Measurements from ENCODE around the gene MYO18A.
A peak's percentile ranks its signal among the peaks of the same experiment; 100 is the strongest.

Gene MYO18A

GRCh38 chr17:29138971-29139691 lies 41.1 kb downstream of the MYO18A start:
- H3K36me3 Mint-ChIP-seq: peaks cover 0 to 13% of the 10 kb centered on the region in 2 donors
- no peaks in the 10 kb centered on the region for H3K9me3 Mint-ChIP-seq
- DNase-seq (no peak), ATAC-seq (replicated peaks) (peak; percentile 29 to 36)
- peak overlapping the region; percentile 96 for H3K27ac Mint-ChIP-seq
- no peaks in the 10 kb centered on the region for H3K27me3 Mint-ChIP-seq
- H3K4me1 Mint-ChIP-seq: peaks cover 48 to 65% of the 10 kb centered on the region in 2 donors
- peak overlapping the region; percentile 90 for H3K4me3 Mint-ChIP-seq

GRCh38 chr17:29138184-29138955 lies 41.8 kb downstream of the MYO18A start:
- Mint-ChIP-seq H3K4me1 (peaks cover 48 to 64% of the 10 kb centered on the region in 2 donors), H3K4me3 (peak overlapping the region; percentile 90), H3K9me3 (no peaks in the 10 kb centered on the region), H3K36me3 (peaks cover 0 to 11% of the 10 kb centered on the region in 2 donors), H3K27me3 (no peaks in the 10 kb centered on the region), H3K27ac (peak overlapping the region; percentile 96)
- ATAC-seq (replicated peaks) (peak; percentile 61 to 63), DNase-seq (no peak)

GRCh38 chr17:29136998-29137730 lies 43.0 kb downstream of the MYO18A start:
- peaks cover 0 to 14% of the 10 kb centered on the region in 2 donors for H3K36me3 Mint-ChIP-seq
- DNase-seq (no peak), ATAC-seq (replicated peaks) (no peak)
- H3K27ac Mint-ChIP-seq: peak overlapping the region; percentile 47
- no peaks in the 10 kb centered on the region for H3K27me3 Mint-ChIP-seq
- no peak overlapping the region for H3K4me3 Mint-ChIP-seq
- H3K4me1 Mint-ChIP-seq: peaks cover 52 to 76% of the 10 kb centered on the region in 2 donors
- H3K9me3 Mint-ChIP-seq: no peaks in the 10 kb centered on the region

GRCh38 chr17:29135464-29135863 lies 44.7 kb downstream of the MYO18A start:
- H3K36me3 Mint-ChIP-seq: peaks cover 2 to 18% of the 10 kb centered on the region in 2 donors
- H3K4me3 Mint-ChIP-seq: no peak overlapping the region
- no peak overlapping the region for H3K27ac Mint-ChIP-seq
- no peaks in the 10 kb centered on the region for H3K27me3 Mint-ChIP-seq
- no peak for DNase-seq
- no peaks in the 10 kb centered on the region for H3K9me3 Mint-ChIP-seq
- ATAC-seq (replicated peaks): no peak
- H3K4me1 Mint-ChIP-seq: peaks cover 50 to 79% of the 10 kb centered on the region in 2 donors

GRCh38 chr17:29133121-29133713 lies 47.0 kb downstream of the MYO18A start:
- H3K27me3 Mint-ChIP-seq: no peaks in the 10 kb centered on the region
- DNase-seq: no peak
- no peaks in the 10 kb centered on the region for H3K9me3 Mint-ChIP-seq
- peaks cover 42 to 70% of the 10 kb centered on the region in 2 donors for H3K4me1 Mint-ChIP-seq
- no peak overlapping the region for H3K4me3 Mint-ChIP-seq
- peak; percentile 60 to 63 for ATAC-seq (replicated peaks)
- peaks cover 7 to 22% of the 10 kb centered on the region in 2 donors for H3K36me3 Mint-ChIP-seq
- H3K27ac Mint-ChIP-seq: peak overlapping the region; percentile 73

- Mint-ChIP-seq H3K9me3 (no peaks in the 10 kb centered on the region), H3K4me3 (no peak overlapping the region), H3K4me1 (peaks cover 33 to 58% of the 10 kb centered on the region in 2 donors), H3K36me3 (peaks cover 8 to 19% of the 10 kb centered on the region in 2 donors), H3K27ac (peak overlapping the region; percentile 82), H3K27me3 (no peaks in the 10 kb centered on the region)
- ATAC-seq (replicated peaks) (no peak), DNase-seq (no peak)
Observed at GRCh38 chr17:29131814-29132682, 48.1 kb downstream of the MYO18A start.

DNA sequence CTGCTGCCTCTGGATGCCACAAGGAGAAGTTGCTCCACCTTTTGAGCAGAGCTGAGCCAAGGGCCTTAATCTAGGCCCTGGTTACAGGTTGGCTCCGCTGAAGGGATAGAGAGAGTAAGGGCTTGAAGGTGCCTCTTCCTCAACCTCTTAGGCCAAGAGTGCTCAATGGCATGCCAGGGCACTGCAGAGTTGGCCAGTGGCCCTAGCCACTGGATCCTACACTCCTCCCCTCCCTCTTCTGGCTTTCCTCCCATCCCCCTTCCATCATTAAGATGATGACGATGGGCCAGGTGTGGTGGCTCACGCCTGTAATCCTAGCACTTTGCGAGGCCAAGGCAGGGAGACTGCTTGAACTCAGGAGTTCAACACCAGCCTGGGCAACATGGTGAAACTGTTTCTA lies 50.5 kb downstream of the MYO18A start:
- Mint-ChIP-seq H3K4me3 (no peak overlapping the region), H3K4me1 (peaks cover 30 to 60% of the 10 kb centered on the region in 2 donors), H3K36me3 (peaks cover 9 to 15% of the 10 kb centered on the region in 2 donors), H3K27me3 (no peaks in the 10 kb centered on the region), H3K9me3 (no peaks in the 10 kb centered on the region), H3K27ac (no peak overlapping the region)
- ATAC-seq (replicated peaks) (no peak), DNase-seq (no peak)

DNA sequence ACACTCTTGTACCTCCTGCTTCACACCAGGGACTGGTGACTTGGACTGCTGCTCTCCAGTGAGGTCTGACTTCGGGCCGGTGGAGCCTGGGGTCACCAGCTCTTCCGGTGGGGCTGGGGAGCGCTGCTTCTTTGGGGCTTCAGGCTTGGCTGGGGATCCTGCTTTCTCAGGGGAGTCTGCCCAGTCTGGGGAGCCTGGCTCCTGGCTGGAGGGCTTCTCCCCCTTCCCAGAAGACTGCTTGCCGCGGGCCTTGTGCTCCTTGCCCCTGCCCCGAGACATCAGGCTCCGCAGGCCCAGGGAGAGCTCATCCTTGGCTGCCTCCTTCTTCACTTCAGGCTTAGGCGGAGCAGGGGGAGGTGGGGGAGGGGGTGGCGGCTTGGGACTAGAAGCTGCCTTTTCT lies 52.4 kb downstream of the MYO18A start:
- ATAC-seq (replicated peaks) (no peak), DNase-seq (no peak)
- H3K27me3 Mint-ChIP-seq: no peaks in the 10 kb centered on the region
- no peak overlapping the region for H3K4me3 Mint-ChIP-seq
- H3K36me3 Mint-ChIP-seq: peaks cover 7 to 12% of the 10 kb centered on the region in 2 donors
- no peak overlapping the region for H3K27ac Mint-ChIP-seq
- no peaks in the 10 kb centered on the region for H3K9me3 Mint-ChIP-seq
- peaks cover 26 to 56% of the 10 kb centered on the region in 2 donors for H3K4me1 Mint-ChIP-seq

DNA sequence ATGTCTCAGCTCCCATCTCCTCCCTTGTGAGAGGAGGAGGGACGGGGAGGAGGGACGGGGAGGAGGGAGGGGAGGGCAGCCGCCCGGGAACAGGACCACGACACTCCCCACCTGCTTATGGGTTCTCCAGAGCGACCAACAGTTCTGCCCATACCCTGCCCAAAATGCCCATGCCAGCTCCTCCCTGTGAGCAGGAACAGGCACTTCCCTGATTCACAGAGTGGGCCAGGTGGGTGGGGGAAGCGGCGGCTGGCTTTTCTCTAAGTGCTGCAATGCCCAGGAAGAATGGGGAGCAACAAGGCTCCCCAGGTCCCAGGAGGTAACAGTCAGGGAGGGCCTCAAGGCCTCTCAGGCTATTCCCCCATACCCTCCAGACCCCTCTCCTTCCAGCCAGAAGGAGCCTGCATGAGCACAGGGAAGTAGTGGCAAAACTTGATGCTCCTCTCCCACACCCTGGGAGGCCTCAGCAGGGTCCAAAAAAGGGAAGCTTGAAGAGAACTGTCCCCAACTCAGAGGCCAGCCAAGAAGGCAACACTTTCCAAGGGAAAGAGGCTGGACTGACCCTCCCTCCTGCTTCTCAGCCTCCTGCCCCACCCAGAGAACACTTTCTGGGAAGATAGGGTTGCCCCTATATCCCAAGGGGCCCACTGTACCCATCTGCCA lies 53.8 kb downstream of the MYO18A start:
- no peak overlapping the region for H3K27ac Mint-ChIP-seq
- peaks cover 11 to 19% of the 10 kb centered on the region in 2 donors for H3K36me3 Mint-ChIP-seq
- peaks cover 21 to 41% of the 10 kb centered on the region in 2 donors for H3K4me1 Mint-ChIP-seq
- H3K9me3 Mint-ChIP-seq: no peaks in the 10 kb centered on the region
- DNase-seq (no peak), ATAC-seq (replicated peaks) (no peak)
- H3K27me3 Mint-ChIP-seq: no peaks in the 10 kb centered on the region
- no peak overlapping the region for H3K4me3 Mint-ChIP-seq

DNA sequence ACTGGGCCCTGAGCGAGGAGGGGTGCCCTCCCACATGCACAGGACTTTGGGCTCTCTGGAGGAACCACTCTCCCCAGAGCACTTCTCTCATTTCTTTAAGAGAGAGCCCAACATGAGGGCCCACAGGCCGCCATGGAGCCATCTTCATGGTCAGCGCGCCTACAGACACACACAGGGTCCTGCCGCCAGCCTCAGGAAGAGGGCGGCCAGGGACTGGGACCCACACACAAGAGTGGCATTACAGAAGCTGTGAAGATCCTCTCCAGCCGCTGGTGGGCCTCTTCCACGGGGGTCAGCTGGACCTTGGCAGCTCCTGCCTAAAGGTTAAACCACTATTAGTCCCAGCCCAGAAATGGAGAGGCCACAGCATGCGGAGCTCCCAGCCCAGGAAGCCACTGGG lies 54.5 kb downstream of the MYO18A start:
- Mint-ChIP-seq H3K27ac (peak overlapping the region; percentile 20), H3K27me3 (no peaks in the 10 kb centered on the region), H3K36me3 (peaks cover 15 to 25% of the 10 kb centered on the region in 2 donors), H3K4me1 (peaks cover 19 to 34% of the 10 kb centered on the region in 2 donors), H3K9me3 (no peaks in the 10 kb centered on the region), H3K4me3 (no peak overlapping the region)
- DNase-seq: no peak
- no peak for ATAC-seq (replicated peaks)

- Mint-ChIP-seq H3K4me1 (peaks cover 19 to 30% of the 10 kb centered on the region in 2 donors), H3K36me3 (peaks cover 20 to 30% of the 10 kb centered on the region in 2 donors), H3K27me3 (no peaks in the 10 kb centered on the region), H3K27ac (no peak overlapping the region), H3K4me3 (no peak overlapping the region), H3K9me3 (no peaks in the 10 kb centered on the region)
- no peak for DNase-seq
- no peak for ATAC-seq (replicated peaks)
Observed at GRCh38 chr17:29124925-29125273, 55.3 kb downstream of the MYO18A start.

DNA sequence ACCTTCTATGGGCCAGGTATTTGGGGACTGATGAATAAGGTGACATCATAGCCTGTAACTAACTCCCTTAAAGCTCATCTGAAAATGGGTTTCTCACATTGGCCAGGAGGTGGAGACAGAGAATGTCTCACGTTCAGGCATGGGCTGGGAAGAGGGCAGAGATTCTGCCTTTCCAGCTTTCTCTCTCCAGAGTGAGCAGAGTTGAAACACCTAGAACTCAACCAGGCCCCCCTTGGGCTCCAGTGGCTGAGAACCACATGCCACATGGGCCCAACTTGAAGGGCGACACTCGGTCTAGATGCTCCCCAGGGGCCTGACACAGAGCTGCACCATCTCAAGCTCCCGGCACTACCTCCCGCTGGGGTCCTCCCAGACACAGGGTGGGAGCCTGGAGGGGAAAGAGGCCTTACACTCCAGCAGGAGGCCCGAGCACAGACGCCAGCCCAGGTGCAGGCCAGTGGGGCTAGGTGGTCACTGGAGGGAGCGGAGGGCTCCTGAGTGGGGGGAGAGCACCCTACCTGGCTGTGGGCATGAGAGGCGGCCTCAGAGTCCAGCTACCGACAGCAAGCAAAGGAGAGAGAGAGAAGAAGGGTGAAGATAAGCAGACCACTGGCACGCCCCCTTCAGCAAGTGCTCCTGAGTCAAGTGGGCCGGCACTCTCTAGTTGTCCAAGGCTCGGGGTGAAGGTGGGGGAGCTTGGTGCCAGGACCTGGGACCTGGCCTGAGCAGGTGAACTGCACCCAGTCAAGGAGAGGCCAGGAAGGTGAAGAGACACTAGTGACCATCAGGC lies 55.9 kb downstream of the MYO18A start:
- Mint-ChIP-seq H3K27me3 (no peaks in the 10 kb centered on the region), H3K27ac (no peak overlapping the region), H3K4me3 (no peak overlapping the region), H3K4me1 (peaks cover 17 to 28% of the 10 kb centered on the region in 2 donors), H3K9me3 (no peaks in the 10 kb centered on the region), H3K36me3 (peaks cover 24 to 32% of the 10 kb centered on the region in 2 donors)
- DNase-seq (no peak), ATAC-seq (replicated peaks) (peak; percentile 87 to 93)

Measured in stimulated activated naive B cell treated with anti-CD40 and anti-IgM and Interleukin-4, amounts not matched to agents 10 μg/mL and 1 μg/mL and 100 μg/mL, for 72 hours (primary cell).